Esophagus (tissue), 2 donors: ENCODE results near the gene RABL3. TPM values are rescaled to one million over a fixed set of nuclear protein-coding genes. Genes with fewer than 3 reads are reported as not detected.

ENCODE experiments used
- H3K27ac ChIP-seq, 2 donors: one replicate each; pipeline ENCODE4 v1.5.1; 2013; ENCODE audit warnings: low read depth in 2 of 2, mild to moderate bottlenecking in 2 of 2, inconsistent platforms in 1 of 2, low read length in 1 of 2, moderate library complexity in 1 of 2
- H3K27me3 ChIP-seq, 2 donors: one replicate each; pipeline ENCODE4 v1.6.1; 2013; ENCODE audit warnings: low read length in 2 of 2, control low read depth in 1 of 2, mild to moderate bottlenecking in 1 of 2; ENCODE audit not compliant: insufficient read depth in 2 of 2, control insufficient read depth in 1 of 2
- H3K36me3 ChIP-seq, 2 donors: one replicate each; pipeline ENCODE4 v1.6.1; 2013; ENCODE audit warnings: low read length in 1 of 2; ENCODE audit not compliant: control insufficient read depth in 2 of 2, insufficient read depth in 2 of 2
- H3K4me1 ChIP-seq, 2 donors: one replicate each; pipeline ENCODE4 v1.6.1; 2013; ENCODE audit warnings: low read length in 1 of 2; ENCODE audit not compliant: control insufficient read depth in 2 of 2, insufficient read depth in 2 of 2
- H3K4me3 ChIP-seq, 2 donors: one replicate each; pipeline ENCODE4 v1.5.1; 2013; ENCODE audit warnings: low read length in 2 of 2, mild to moderate bottlenecking in 2 of 2, low read depth in 1 of 2, moderate library complexity in 1 of 2
- H3K9me3 ChIP-seq, 2 donors: one replicate each; pipeline ENCODE4 v1.6.1; 2013; ENCODE audit warnings: mild to moderate bottlenecking in 2 of 2, low read depth in 1 of 2, low read length in 1 of 2, moderate library complexity in 1 of 2; ENCODE audit not compliant: control insufficient read depth in 2 of 2, insufficient read depth in 1 of 2
- WGBS, 2 donors: extraction: QIAGEN DNeasy Blood & Tissue Kit; methylation state at CpG; one replicate each; pipeline ENCODE4 v1.1.7; 2013; 5-methylcytosine and 5-hydroxymethylcytosine counted together
- polyA plus RNA-seq, 2 donors: library from polyadenylated mRNA; stranded (reverse); fragments of 200-250 nt; gene quantifications; one replicate each; pipeline ENCODE4 v1.2.3, GENCODE V29; 2013
- donor health status: healthy with polysubstance abuse.
- donor health status: Bipolar disorder and iron deficiency.

The RABL3 gene
- polyA plus RNA-seq, 2 donors = 2.8 to 8.2 TPM

- Histone ChIP-seq H3K27ac (no peak overlapping the region), H3K36me3 (no peaks in the 10 kb centered on the region), H3K9me3 (no peaks in the 10 kb centered on the region), H3K4me1 (no peaks in the 10 kb centered on the region), H3K27me3 (peaks cover 0 to 2% of the 10 kb centered on the region in 2 donors), H3K4me3 (no peak overlapping the region)
- WGBS, 2 donors = 21 to 42% methylated on average over 2 of the region's 2 CpGs
These were observed 81.0 kb downstream of the RABL3 start for GRCh38 chr3:120661106-120661905.

GRCh38 chr3:120659834-120660233, 82.5 kb downstream of the RABL3 start:
- H3K27ac ChIP-seq = no peak overlapping the region
- WGBS, 2 donors = 85 to 89% methylated on average over 2 of the region's 2 CpGs
- no peaks in the 10 kb centered on the region for H3K4me1 ChIP-seq

GRCh38 chr3:120659285-120659684, 83.0 kb downstream of the RABL3 start:
- Histone ChIP-seq H3K4me1 (no peaks in the 10 kb centered on the region), H3K27ac (no peak overlapping the region), H3K9me3 (no peaks in the 10 kb centered on the region), H3K36me3 (no peaks in the 10 kb centered on the region), H3K27me3 (peaks cover 0 to 2% of the 10 kb centered on the region in 2 donors), H3K4me3 (no peak overlapping the region)
- 84 to 95% methylated on average over 1 of the region's 1 CpG for WGBS, 2 donors

More at GRCh38 chr3:120659834-120660233, 82.5 kb downstream of the RABL3 start:
- Histone ChIP-seq H3K27me3 (peaks cover 0 to 2% of the 10 kb centered on the region in 2 donors), H3K36me3 (no peaks in the 10 kb centered on the region), H3K4me3 (no peak overlapping the region), H3K9me3 (no peaks in the 10 kb centered on the region)

GRCh38 chr3:120652896-120653545, 89.3 kb downstream of the RABL3 start:
- 58 to 65% methylated on average over 5 of the region's 5 CpGs for WGBS, 2 donors
- Histone ChIP-seq H3K27ac (no peak overlapping the region), H3K36me3 (no peaks in the 10 kb centered on the region), H3K27me3 (no peaks in the 10 kb centered on the region), H3K4me3 (no peak overlapping the region), H3K4me1 (no peaks in the 10 kb centered on the region), H3K9me3 (no peaks in the 10 kb centered on the region)

GRCh38 chr3:120652281-120652680, 90.0 kb downstream of the RABL3 start:
- no peaks in the 10 kb centered on the region for H3K27me3 ChIP-seq
- H3K36me3 ChIP-seq = no peaks in the 10 kb centered on the region
- 77 to 81% methylated on average over 3 of the region's 3 CpGs for WGBS, 2 donors
- H3K9me3 ChIP-seq = no peaks in the 10 kb centered on the region
- H3K27ac ChIP-seq = no peak overlapping the region
- no peaks in the 10 kb centered on the region for H3K4me1 ChIP-seq
- H3K4me3 ChIP-seq = no peak overlapping the region

GRCh38 chr3:120650311-120650710, 92.0 kb downstream of the RABL3 start:
- no peaks in the 10 kb centered on the region for H3K36me3 ChIP-seq
- H3K27ac ChIP-seq = no peak overlapping the region
- H3K4me1 ChIP-seq = no peaks in the 10 kb centered on the region
- 73 to 86% methylated on average over 2 of the region's 2 CpGs for WGBS, 2 donors
- no peak overlapping the region for H3K4me3 ChIP-seq
- H3K27me3 ChIP-seq = no peaks in the 10 kb centered on the region
- H3K9me3 ChIP-seq = no peaks in the 10 kb centered on the region

- H3K27me3 ChIP-seq = no peaks in the 10 kb centered on the region
- WGBS, 2 donors = 53 to 59% methylated on average over 3 of the region's 3 CpGs
- no peak overlapping the region for H3K27ac ChIP-seq
- H3K36me3 ChIP-seq = no peaks in the 10 kb centered on the region
- H3K4me3 ChIP-seq = no peak overlapping the region
- no peaks in the 10 kb centered on the region for H3K9me3 ChIP-seq
- H3K4me1 ChIP-seq = no peaks in the 10 kb centered on the region
These were observed 92.5 kb downstream of the RABL3 start for GRCh38 chr3:120649830-120650233.

- Histone ChIP-seq H3K4me1 (no peaks in the 10 kb centered on the region), H3K36me3 (no peaks in the 10 kb centered on the region), H3K27ac (no peak overlapping the region), H3K27me3 (no peaks in the 10 kb centered on the region), H3K4me3 (no peak overlapping the region), H3K9me3 (no peaks in the 10 kb centered on the region)
- 87 to 90% methylated on average over 5 of the region's 5 CpGs for WGBS, 2 donors
These were observed 94.0 kb downstream of the RABL3 start for GRCh38 chr3:120648290-120648689.

GRCh38 chr3:120646771-120647432, 95.4 kb downstream of the RABL3 start:
- Histone ChIP-seq H3K4me3 (no peak overlapping the region), H3K9me3 (no peaks in the 10 kb centered on the region), H3K27me3 (no peaks in the 10 kb centered on the region), H3K27ac (no peak overlapping the region), H3K36me3 (no peaks in the 10 kb centered on the region), H3K4me1 (no peaks in the 10 kb centered on the region)
- 80% methylated on average over 5 of the region's 5 CpGs for WGBS, 2 donors
